Smooth muscle cell (in vitro differentiated cells): Measurements from ENCODE around the gene ARFGAP1. TPM values are rescaled to one million over a fixed set of nuclear protein-coding genes. Genes with fewer than 3 reads are reported as not detected.
"Not testable (repeated sequence)": the region's sequence is repeated elsewhere in the genome, so short reads cannot be mapped to it uniquely, and the experiment has no call there.

Experiments
- DNase-seq: peaks from one replicate; lab custom pipeline; 2025; ENCODE audit not compliant: unreplicated experiment; lab: John Stamatoyannopoulos, UW
- H2AFZ ChIP-seq: fragments of 200-600 bp; sonication (generic); 2 replicates; pipeline ENCODE4 v1.6.0; 2016; ENCODE audit warnings: antibody characterized with exemption, low read depth, mild to moderate bottlenecking
- H3F3A ChIP-seq: fragments of 200-600 bp; sonication (generic); 2 replicates; pipeline ENCODE4 v1.6.0; 2017; ENCODE audit warnings: antibody characterized with exemption, low read depth
- H3K27ac ChIP-seq: fragments of 200-600 bp; sonication (generic); 2 replicates; pipeline ENCODE4 v1.5.1; 2016; ENCODE audit warnings: low read depth, mild to moderate bottlenecking
- H3K27me3 ChIP-seq: fragments of 200-600 bp; sonication (generic); 2 replicates; pipeline ENCODE4 v1.6.1; 2016; ENCODE audit warnings: low read depth, mild to moderate bottlenecking
- H3K36me3 ChIP-seq: fragments of 200-600 bp; sonication (generic); 2 replicates; pipeline ENCODE4 v1.5.1; 2016; ENCODE audit warnings: low read depth
- H3K4me1 ChIP-seq: fragments of 200-600 bp; sonication (generic); 2 replicates; pipeline ENCODE4 v1.5.1; 2016; ENCODE audit warnings: low read depth
- H3K4me2 ChIP-seq: fragments of 200-600 bp; sonication (generic); 2 replicates; pipeline ENCODE4 v1.6.0; 2016; ENCODE audit warnings: mild to moderate bottlenecking
- H3K4me3 ChIP-seq: fragments of 200-600 bp; sonication (generic); 2 replicates; pipeline ENCODE4 v1.5.1; 2016; ENCODE audit warnings: mild to moderate bottlenecking
- H3K79me2 ChIP-seq: fragments of 200-600 bp; sonication (generic); 2 replicates; pipeline ENCODE4 v1.6.0; 2016; ENCODE audit warnings: low read depth, mild to moderate bottlenecking
- H3K9ac ChIP-seq: fragments of 200-600 bp; sonication (generic); 2 replicates; pipeline ENCODE4 v1.6.0; 2016; ENCODE audit warnings: low read depth
- H3K9me3 ChIP-seq: fragments of 200-600 bp; sonication (generic); replicated peaks from 2 replicates; pipeline ENCODE4 v1.5.1; 2016; ENCODE audit warnings: low read depth
- H4K20me1 ChIP-seq: fragments of 200-600 bp; sonication (generic); 2 replicates; pipeline ENCODE4 v1.6.0; 2016; ENCODE audit warnings: low read depth
- CTCF ChIP-seq: fragments of 200-600 bp; sonication (generic); IDR thresholded peaks from 2 replicates; pipeline ENCODE4 v1.5.1; 2017; ENCODE audit warnings: borderline replicate concordance, mild to moderate bottlenecking, antibody characterized with exemption; ENCODE audit not compliant: insufficient read depth, poor library complexity, severe bottlenecking
- WGBS: methylation state at CpG from one replicate; pipeline ENCODE4 v1.1.7; 2016; ENCODE audit warnings: low lambda C conversion rate; 5-methylcytosine and 5-hydroxymethylcytosine counted together
- polyA plus RNA-seq: library from polyadenylated mRNA; unstranded; fragments of >200 nt; fragmentation: Nextera tagmentation; extraction: Ambion mirVana; gene quantifications from 2 replicates; pipeline ENCODE4 v1.2.1, GENCODE V29; 2016
- total RNA-seq: library from RNA; depleted of rRNA; stranded (reverse); fragments of >200 nt; gene quantifications from 2 replicates; pipeline ENCODE4 v1.2.3, GENCODE V29; 2014

Gene ARFGAP1
- total and polyA plus RNA-seq, 2 experiments from 2014 or later: 101 to 169 TPM

GRCh38 chr20:63333241-63333836 is 60.7 kb downstream of the ARFGAP1 start:
- Histone ChIP-seq H3K4me2 (no peak overlapping the region), H3F3A (no peaks in the 10 kb centered on the region), H3K4me1 (no peaks in the 10 kb centered on the region), H4K20me1 (no peaks in the 10 kb centered on the region), H3K4me3 (no peak overlapping the region), H3K27ac (no peak overlapping the region), H3K9me3 (no peaks in the 10 kb centered on the region), H3K79me2 (no peaks in the 10 kb centered on the region), H3K27me3 (no peaks in the 10 kb centered on the region), H3K9ac (no peak overlapping the region), H2AFZ (no peak overlapping the region), H3K36me3 (no peaks in the 10 kb centered on the region)
- no peak for TF ChIP-seq CTCF
- WGBS: 94% methylated on average over 19 of the region's 19 CpGs
- no peak for DNase-seq

GRCh38 chr20:63334356-63334755 is 61.7 kb downstream of the ARFGAP1 start:
- H3K4me1 ChIP-seq: no peaks in the 10 kb centered on the region
- DNase-seq: no peak
- no peaks in the 10 kb centered on the region for H3K79me2 ChIP-seq
- H3K4me2 ChIP-seq: no peak overlapping the region
- no peaks in the 10 kb centered on the region for H3F3A ChIP-seq
- H3K27ac ChIP-seq: no peak overlapping the region
- no peaks in the 10 kb centered on the region for H3K27me3 ChIP-seq
- H3K36me3 ChIP-seq: no peaks in the 10 kb centered on the region
- no peaks in the 10 kb centered on the region for H3K9me3 ChIP-seq
- H3K4me3 ChIP-seq: no peak overlapping the region
- 89% methylated on average over 8 of the region's 8 CpGs for WGBS
- H4K20me1 ChIP-seq: no peaks in the 10 kb centered on the region
- no peak for TF ChIP-seq CTCF
- H3K9ac ChIP-seq: no peak overlapping the region
- H2AFZ ChIP-seq: no peak overlapping the region

GRCh38 chr20:63335060-63335459 is 62.4 kb downstream of the ARFGAP1 start:
- H3K9me3 ChIP-seq, H3K27ac ChIP-seq, H3K4me1 ChIP-seq, H2AFZ ChIP-seq, H3K36me3 ChIP-seq, H4K20me1 ChIP-seq, H3K4me3 ChIP-seq, H3K9ac ChIP-seq, H3K4me2 ChIP-seq, H3K79me2 ChIP-seq, DNase-seq, H3F3A ChIP-seq, H3K27me3 ChIP-seq: not testable (repeated sequence)
- WGBS: 96% methylated on average over 4 of the region's 9 CpGs

GRCh38 chr20:63335711-63336110 is 63.1 kb downstream of the ARFGAP1 start:
- H3K4me1 ChIP-seq: no peaks in the 10 kb centered on the region
- no peak overlapping the region for H3K27ac ChIP-seq
- H3K4me3 ChIP-seq: no peak overlapping the region
- H3K4me2 ChIP-seq: no peak overlapping the region
- no peaks in the 10 kb centered on the region for H4K20me1 ChIP-seq
- no peak overlapping the region for H2AFZ ChIP-seq
- H3K79me2 ChIP-seq: no peaks in the 10 kb centered on the region
- DNase-seq: no peak
- no peak for TF ChIP-seq CTCF
- H3F3A ChIP-seq: no peaks in the 10 kb centered on the region
- 92% methylated on average over 9 of the region's 9 CpGs for WGBS
- no peaks in the 10 kb centered on the region for H3K36me3 ChIP-seq
- no peaks in the 10 kb centered on the region for H3K27me3 ChIP-seq
- H3K9ac ChIP-seq: no peak overlapping the region
- H3K9me3 ChIP-seq: no peaks in the 10 kb centered on the region
